GM18951 (cell line): ENCODE measurements around the gene PDE6A.
"Not testable (repeated sequence)": the region's sequence is repeated elsewhere in the genome, so short reads cannot be mapped to it uniquely, and the experiment has no call there.

ENCODE experiments used
- POLR2A ChIP-seq: IDR thresholded peaks from 4 replicates; pipeline ENCODE4 v1.6.1; 2011; ENCODE audit warnings: mild to moderate bottlenecking; ENCODE audit not compliant: insufficient read length, insufficient read depth; ENCODE audit errors: extremely low read depth
- in situ Hi-C: fragments of 300-500 bp; cut with MboI; formaldehyde crosslinking; loops from one replicate; pipeline ENCODE4 v1.12.0; 2022; ENCODE audit warnings: low sequenced_read_pairs, mixed read lengths, inconsistent platforms; ENCODE audit not compliant: unreplicated experiment

Gene PDE6A

GRCh38 chr5:149961186-149961685 is 16.6 kb upstream of the PDE6A start:
- TF ChIP-seq POLR2A = no peak
- in situ Hi-C loops = no loop called here

- TF ChIP-seq POLR2A = peak; percentile 97
- in situ Hi-C loops = no loop called here
These were observed 15.9 kb upstream of the PDE6A start, which contains the start of gene SLC26A2 for GRCh38 chr5:149960272-149961185. Gene SLC26A2, plus strand, starts transcription at chr5:149960758. Its CDS starts 16,895 bp downstream, at chr5:149977653.

- in situ Hi-C loops = no loop called here
These were observed 15.0 kb upstream of the PDE6A start for GRCh38 chr5:149959406-149960236.

DNA sequence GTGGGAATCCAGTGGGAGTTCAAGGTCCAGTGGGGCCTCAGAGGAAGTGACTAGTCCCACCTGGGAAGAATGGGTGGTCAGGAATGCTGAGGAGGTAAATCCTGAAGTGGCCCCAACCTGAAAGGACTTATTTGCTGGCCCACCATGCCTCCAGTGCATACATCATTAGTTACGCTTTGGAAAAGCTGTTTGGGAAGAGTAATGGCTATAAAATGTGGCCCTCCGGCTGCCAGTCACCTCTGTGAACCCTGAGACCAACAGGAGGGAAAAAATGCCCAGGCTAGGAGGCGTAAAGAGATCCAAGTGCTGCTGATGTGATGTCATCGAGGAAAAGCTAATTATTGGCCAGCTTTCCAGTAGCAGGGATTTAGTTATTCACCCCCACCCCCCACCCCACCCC is 13.3 kb upstream of the PDE6A start:
- TF ChIP-seq POLR2A = no peak
- in situ Hi-C loops = no loop called here

More at GRCh38 chr5:149959406-149960236, 15.0 kb upstream of the PDE6A start:
- no peak for TF ChIP-seq POLR2A

DNA sequence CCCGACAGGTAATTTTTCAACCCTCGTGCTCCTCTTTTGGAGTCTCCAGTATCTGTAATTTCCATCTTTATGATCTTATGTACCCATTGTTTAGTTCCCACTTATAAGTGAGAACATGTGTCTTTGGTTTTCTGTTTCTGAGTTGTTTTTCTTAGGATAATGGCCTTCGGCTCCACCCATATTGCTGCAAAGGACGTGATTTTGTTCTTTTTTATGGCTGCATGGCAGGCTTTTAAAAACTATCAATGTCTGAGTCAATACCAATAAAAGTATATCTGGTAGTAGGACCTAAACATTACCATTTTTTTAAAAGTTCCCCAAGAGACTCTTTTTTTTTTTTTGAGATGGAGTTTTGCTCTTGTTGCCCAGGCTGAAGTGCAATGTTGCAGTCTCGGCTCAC is 12.1 kb upstream of the PDE6A start:
- in situ Hi-C loops = no loop called here

GRCh38 chr5:149954798-149955197 is 10.2 kb upstream of the PDE6A start:
- TF ChIP-seq POLR2A = no peak
- in situ Hi-C loops = no loop called here

More for the DNA sequence above, 12.1 kb upstream of the PDE6A start:
- TF ChIP-seq POLR2A = no peak

DNA sequence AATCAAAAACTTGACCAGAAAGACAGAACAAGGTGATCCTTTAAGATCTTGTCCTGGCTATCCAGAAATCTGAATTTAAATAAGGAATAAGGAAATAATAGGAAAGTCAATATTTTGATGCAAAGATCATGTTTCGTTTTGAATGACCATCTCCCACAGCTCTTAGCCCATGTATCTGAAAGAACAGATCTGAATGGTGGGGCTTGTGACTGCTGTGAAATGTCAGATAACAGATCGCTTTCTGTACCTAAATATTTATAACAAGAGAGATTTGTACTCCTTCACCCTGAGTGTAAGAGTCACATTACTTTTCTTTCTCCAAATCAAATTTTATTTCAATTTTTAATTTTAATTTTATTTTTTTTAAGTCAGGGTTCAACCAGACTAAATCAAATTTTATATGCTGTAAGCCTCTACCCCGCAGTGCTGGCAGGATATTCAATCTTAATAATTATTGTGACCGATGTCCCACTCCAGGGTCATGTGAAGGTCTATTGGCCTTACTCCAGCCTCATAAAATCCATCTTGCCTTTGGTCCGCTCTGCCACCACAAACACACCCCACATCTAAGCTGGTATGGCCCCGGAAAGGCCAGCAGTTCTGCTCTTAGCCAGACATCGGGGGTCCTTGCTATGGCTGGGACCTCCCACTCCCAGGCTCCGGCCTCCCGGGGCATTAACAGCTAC is 9.0 kb upstream of the PDE6A start:
- in situ Hi-C loops = no loop called here
- TF ChIP-seq POLR2A = no peak

DNA sequence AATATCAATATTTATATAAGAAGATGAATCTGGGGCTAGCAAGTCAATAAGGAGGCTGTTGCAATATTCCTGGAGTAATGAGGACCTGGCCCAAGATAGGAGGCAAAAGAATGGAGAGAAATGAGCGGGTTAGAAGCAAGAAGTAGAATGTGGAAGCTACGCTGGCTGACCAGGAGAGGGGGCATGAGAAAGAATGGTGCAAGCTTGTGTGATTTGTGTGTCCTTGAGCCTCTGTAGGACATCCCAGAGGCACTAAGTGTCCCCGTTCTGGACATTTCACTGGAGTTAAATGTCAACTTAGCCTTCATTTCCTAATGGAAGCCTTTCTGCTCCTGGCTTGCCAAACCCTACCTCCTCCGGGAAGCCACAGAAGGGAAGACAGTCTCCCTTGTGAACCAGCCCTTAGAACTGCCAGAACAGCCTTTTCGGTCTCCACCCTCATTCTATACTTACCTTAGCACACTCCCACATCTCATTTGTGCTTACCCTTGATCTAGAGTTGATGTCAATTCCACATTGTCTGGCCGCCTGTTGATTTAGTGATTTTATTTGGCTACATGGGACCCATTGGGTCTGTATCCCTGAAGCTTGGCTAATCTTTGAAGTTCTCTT is 6.7 kb upstream of the PDE6A start:
- in situ Hi-C loops = no loop called here

DNA sequence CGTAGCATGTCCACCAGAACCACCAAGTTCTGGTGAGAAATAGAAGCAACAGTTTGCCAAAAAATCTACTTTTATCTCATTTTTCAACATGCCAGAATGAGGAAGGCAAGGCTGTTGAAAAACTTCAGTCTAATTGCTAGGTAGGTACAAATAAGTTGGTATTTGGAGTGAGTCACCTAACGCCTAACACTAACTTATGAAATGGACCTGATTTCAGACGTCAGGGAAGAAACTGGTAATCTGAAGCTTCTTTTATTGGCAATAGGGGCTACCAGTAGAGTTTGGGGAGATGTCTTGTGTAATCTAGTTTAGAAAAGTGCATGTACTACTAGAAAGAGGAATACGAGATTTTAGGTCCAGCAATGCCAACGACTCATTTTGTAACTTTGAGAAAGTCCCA is 4.4 kb upstream of the PDE6A start:
- in situ Hi-C loops = no loop called here
- TF ChIP-seq POLR2A = no peak

More for the DNA sequence above, 6.7 kb upstream of the PDE6A start:
- TF ChIP-seq POLR2A = no peak

- no peak for TF ChIP-seq POLR2A
- in situ Hi-C loops = no loop called here
These were observed 1.5 kb upstream of the PDE6A start for GRCh38 chr5:149946118-149946517.

- in situ Hi-C loops = not testable (repeated sequence)
These were observed 1.2 kb downstream of the PDE6A start for GRCh38 chr5:149943177-149943949.

DNA sequence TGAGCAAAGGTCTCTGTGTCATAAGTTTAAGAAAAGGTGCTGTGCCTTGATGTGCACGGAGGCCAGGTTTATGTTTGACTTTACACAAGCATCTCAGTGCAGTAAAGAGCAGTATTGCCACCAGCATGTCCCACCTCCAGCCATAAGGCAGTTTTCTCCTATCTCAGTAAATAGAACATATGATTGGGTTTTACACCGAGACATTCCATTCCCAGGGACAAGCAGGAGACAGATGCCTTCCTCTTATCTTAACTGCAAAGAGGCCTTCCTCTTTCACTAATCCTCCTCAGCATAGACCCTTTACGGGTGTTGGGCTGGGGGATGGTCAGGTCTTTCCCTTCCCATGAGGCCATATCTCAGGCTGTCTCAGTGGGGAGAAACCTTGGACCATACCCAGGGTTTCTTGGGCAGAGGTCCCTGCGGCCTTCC is 1.8 kb downstream of the PDE6A start:
- in situ Hi-C loops = not testable (repeated sequence)
